Medulla oblongata (tissue), 1 donor: ENCODE results near the gene POLR2M.
A peak's percentile ranks its signal among the peaks of the same experiment; 100 is the strongest.

ENCODE experiments used
- DNase-seq: peaks from one replicate; pipeline ENCODE4 v3.0.0-alpha.2; 2015; ENCODE audit errors: extremely low spot score

The POLR2M gene

GRCh38 chr15:57740048-57740447, 33.5 kb downstream of the POLR2M start:
- no peak for DNase-seq

- no peak for DNase-seq
These were observed 34.6 kb downstream of the POLR2M start for GRCh38 chr15:57741089-57741488.

GRCh38 chr15:57743424-57743823, 36.9 kb downstream of the POLR2M start:
- no peak for DNase-seq

- no peak for DNase-seq
These were observed 40.3 kb downstream of the POLR2M start for GRCh38 chr15:57746786-57747185.

- DNase-seq = peak; percentile 23
These were observed 40.8 kb downstream of the POLR2M start for GRCh38 chr15:57747206-57747896.

GRCh38 chr15:57751177-57751800, 44.8 kb downstream of the POLR2M start:
- peak; percentile 77 for DNase-seq

- DNase-seq = peak; percentile 44
These were observed 45.9 kb downstream of the POLR2M start for GRCh38 chr15:57752436-57752835.

- DNase-seq = no peak
These were observed 46.3 kb downstream of the POLR2M start for GRCh38 chr15:57752840-57753239.

GRCh38 chr15:57756466-57756865, 50.0 kb downstream of the POLR2M start:
- no peak for DNase-seq

- no peak for DNase-seq
These were observed 52.0 kb downstream of the POLR2M start for GRCh38 chr15:57758560-57758959.

GRCh38 chr15:57761562-57761961, 55.0 kb downstream of the POLR2M start:
- no peak for DNase-seq

- no peak for DNase-seq
These were observed 55.8 kb downstream of the POLR2M start for GRCh38 chr15:57762302-57762701.

- no peak for DNase-seq
These were observed 56.9 kb downstream of the POLR2M start for GRCh38 chr15:57763176-57763964.
